ENCODE measurements around the gene MAP10. TPM values are rescaled to one million over a fixed set of nuclear protein-coding genes. Genes with fewer than 3 reads are reported as not detected.
"Not testable (repeated sequence)": the region's sequence is repeated elsewhere in the genome, so short reads cannot be mapped to it uniquely, and the experiment has no call there.

MAP10 gene
- total RNA-seq, 4 donors from 2014 or later = 1.0 to 1.6 (median 1.4) TPM

DNA sequence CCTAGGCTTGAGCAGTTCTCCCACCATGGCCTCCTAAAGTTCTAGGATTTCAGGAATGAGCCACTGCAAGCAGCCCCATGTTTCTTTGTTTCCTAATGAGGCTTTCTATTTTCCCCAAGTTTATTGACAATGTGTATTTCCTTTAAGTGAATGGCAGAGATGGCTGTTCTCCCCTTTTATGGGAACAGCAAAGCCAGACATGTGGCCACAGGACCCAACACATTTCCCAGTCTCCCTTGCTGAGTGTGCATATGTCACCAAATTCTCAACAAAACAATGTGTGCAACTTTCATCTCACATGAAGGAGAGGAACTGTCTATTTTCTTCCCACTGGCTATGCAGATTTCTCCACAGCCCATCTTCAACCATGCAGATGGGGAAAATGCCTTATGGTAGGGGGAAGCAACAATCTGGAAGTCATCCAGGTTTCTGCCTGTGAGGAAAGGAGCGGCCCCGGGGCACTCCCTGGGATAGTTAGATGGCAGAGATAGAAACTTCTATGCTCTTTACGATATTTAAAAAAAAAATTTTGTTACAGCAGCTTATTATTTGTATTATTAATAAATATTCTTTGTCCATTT lies 28.6 kb upstream of the MAP10 start:
- 81% methylated on average over 3 of the region's 3 CpGs for WGBS
- no peak for TF ChIP-seq EP300 (IDR thresholded peaks at IDR 0.05)
- no peak for TF ChIP-seq POLR2A (IDR thresholded peaks at IDR 0.05; ENCODE audit: low read depth)
- TF ChIP-seq, protein P1, sequence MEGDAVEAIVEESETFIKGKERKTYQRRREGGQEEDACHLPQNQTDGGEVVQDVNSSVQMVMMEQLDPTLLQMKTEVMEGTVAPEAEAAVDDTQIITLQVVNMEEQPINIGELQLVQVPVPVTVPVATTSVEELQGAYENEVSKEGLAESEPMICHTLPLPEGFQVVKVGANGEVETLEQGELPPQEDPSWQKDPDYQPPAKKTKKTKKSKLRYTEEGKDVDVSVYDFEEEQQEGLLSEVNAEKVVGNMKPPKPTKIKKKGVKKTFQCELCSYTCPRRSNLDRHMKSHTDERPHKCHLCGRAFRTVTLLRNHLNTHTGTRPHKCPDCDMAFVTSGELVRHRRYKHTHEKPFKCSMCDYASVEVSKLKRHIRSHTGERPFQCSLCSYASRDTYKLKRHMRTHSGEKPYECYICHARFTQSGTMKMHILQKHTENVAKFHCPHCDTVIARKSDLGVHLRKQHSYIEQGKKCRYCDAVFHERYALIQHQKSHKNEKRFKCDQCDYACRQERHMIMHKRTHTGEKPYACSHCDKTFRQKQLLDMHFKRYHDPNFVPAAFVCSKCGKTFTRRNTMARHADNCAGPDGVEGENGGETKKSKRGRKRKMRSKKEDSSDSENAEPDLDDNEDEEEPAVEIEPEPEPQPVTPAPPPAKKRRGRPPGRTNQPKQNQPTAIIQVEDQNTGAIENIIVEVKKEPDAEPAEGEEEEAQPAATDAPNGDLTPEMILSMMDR (IDR thresholded peaks at IDR 0.05) = no peak
- TF ChIP-seq POLR2AphosphoS5 (IDR thresholded peaks at IDR 0.05) = no peak
- Histone ChIP-seq H3K27me3 (no peaks in the 10 kb centered on the region), H3K36me3 (no peaks in the 10 kb centered on the region), H3K4me3 (no peak overlapping the region), H3K4me1 (no peaks in the 10 kb centered on the region), H3K27ac (replicated peaks in 1 of 4) (no peak overlapping the region), H3K9me3 (no peaks in the 10 kb centered on the region)
- no peak for DNase-seq (ENCODE audit: extremely low spot score)
- intact Hi-C loops (cut with DNase I) = no loop called here

DNA sequence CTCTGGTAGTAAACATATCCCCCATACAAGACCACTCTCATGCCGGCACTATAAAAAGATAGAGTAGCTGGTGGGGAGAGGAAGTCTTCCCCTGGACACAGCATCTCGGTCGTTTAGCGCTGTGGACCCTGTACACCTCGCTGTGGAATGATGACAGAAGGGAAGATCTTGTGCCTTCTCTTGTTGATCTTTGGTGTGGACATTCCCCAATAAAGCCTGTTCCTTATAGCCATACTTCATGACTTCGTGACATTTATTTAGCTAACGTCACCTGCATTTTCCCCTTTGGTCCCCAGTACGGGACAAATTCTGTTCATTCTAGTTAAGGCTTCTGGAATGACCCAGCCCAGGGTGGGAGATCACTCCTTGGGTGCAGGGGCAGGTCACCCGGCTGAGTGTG lies 24.9 kb upstream of the MAP10 start:
- Histone ChIP-seq H3K27ac (replicated peaks in 1 of 4) (no peak overlapping the region), H3K4me3 (no peak overlapping the region), H3K27me3 (no peaks in the 10 kb centered on the region), H3K9me3 (no peaks in the 10 kb centered on the region), H3K36me3 (no peaks in the 10 kb centered on the region), H3K4me1 (no peaks in the 10 kb centered on the region)
- TF ChIP-seq POLR2A (IDR thresholded peaks at IDR 0.05; ENCODE audit: low read depth) (no peak), EP300 (IDR thresholded peaks at IDR 0.05) (no peak), POLR2AphosphoS5 (IDR thresholded peaks at IDR 0.05) (no peak)
- TF ChIP-seq, protein P1 (IDR thresholded peaks at IDR 0.05) = no peak
- DNase-seq (ENCODE audit: extremely low spot score) = no peak
- WGBS = 94% methylated on average over 9 of the region's 9 CpGs
- intact Hi-C loops (cut with DNase I) = no loop called here

- peaks cover 0 to 3% (median 0%) of the 10 kb centered on the region in 4 donors for H3K4me1 ChIP-seq
- H3K9me3 ChIP-seq = no peaks in the 10 kb centered on the region
- intact Hi-C loops (cut with DNase I) = no loop called here
- no peak overlapping the region for H3K27ac ChIP-seq (replicated peaks in 1 of 4)
- no peaks in the 10 kb centered on the region for H3K27me3 ChIP-seq
- DNase-seq (ENCODE audit: extremely low spot score) = no peak
- no peak overlapping the region for H3K4me3 ChIP-seq
- 92% methylated on average over 7 of the region's 7 CpGs for WGBS
- no peaks in the 10 kb centered on the region for H3K36me3 ChIP-seq
- TF ChIP-seq POLR2A (IDR thresholded peaks at IDR 0.05; ENCODE audit: low read depth) = no peak
- TF ChIP-seq, protein P1 (IDR thresholded peaks at IDR 0.05) = no peak
These were observed 20.4 kb upstream of the MAP10 start for GRCh38 chr1:232784794-232785193.

DNA sequence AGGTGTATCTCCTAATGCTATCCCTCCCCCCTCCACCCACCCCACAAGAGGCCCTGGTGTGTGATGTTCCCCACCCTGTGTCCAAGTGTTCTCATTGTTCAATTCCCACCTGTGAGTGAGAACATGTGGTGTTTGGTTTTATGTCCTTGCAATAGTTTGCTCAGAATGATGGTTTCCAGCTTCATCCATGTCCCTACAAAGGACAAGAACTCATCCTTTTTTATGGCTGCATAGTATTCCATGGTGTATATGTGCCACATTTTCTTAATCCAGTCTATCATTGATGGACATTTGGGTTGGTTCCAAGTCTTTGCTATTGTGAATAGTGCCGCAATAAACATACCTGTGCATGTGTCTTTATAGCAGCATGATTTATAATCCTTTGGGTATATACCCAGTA lies 19.6 kb upstream of the MAP10 start:
- WGBS = 100% methylated on average over 1 of the region's 1 CpG
- DNase-seq (ENCODE audit: extremely low spot score); H3K27me3 ChIP-seq; intact Hi-C loops (cut with DNase I); H3K4me1 ChIP-seq; H3K36me3 ChIP-seq; H3K27ac ChIP-seq (replicated peaks in 1 of 4); H3K4me3 ChIP-seq; H3K9me3 ChIP-seq: not testable (repeated sequence)

- WGBS = 88% methylated on average over 7 of the region's 7 CpGs
- intact Hi-C loops (cut with DNase I) = no loop called here
- Histone ChIP-seq H3K27ac (replicated peaks in 1 of 4) (no peak overlapping the region), H3K27me3 (no peaks in the 10 kb centered on the region), H3K4me3 (no peak overlapping the region), H3K9me3 (no peaks in the 10 kb centered on the region), H3K36me3 (no peaks in the 10 kb centered on the region), H3K4me1 (peaks cover 0 to 3% (median 0%) of the 10 kb centered on the region in 4 donors)
- no peak for DNase-seq (ENCODE audit: extremely low spot score)
- TF ChIP-seq EP300 (IDR thresholded peaks at IDR 0.05) = no peak
- TF ChIP-seq, protein P1 (IDR thresholded peaks at IDR 0.05) = no peak
- no peak for TF ChIP-seq POLR2AphosphoS5 (IDR thresholded peaks at IDR 0.05)
- no peak for TF ChIP-seq POLR2A (IDR thresholded peaks at IDR 0.05; ENCODE audit: low read depth)
These were observed 18.3 kb upstream of the MAP10 start for GRCh38 chr1:232786845-232787455.

All from esophagus muscularis mucosa (tissue), 4 donors.